ENCODE results near the gene ZDHHC7.

DNA sequence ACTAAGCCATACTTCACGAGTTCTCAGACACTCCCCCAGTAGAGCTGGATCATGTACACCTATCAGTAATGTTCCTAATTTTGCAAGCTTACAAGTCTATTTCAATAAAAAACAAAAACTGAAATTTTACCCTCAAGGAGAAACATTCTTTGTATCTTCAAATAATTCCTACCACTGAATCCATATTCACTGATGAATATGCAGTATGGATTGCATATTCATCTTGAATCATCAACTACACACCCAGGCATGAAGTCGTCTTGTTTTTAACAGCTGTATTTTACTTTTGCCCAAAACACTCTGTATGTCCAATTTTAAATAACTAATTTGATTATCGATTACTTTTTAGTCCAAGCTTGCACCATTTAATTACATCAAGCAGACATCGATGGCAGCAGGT lies 31.8 kb downstream of the ZDHHC7 start:
- TF ChIP-seq, protein P1, sequence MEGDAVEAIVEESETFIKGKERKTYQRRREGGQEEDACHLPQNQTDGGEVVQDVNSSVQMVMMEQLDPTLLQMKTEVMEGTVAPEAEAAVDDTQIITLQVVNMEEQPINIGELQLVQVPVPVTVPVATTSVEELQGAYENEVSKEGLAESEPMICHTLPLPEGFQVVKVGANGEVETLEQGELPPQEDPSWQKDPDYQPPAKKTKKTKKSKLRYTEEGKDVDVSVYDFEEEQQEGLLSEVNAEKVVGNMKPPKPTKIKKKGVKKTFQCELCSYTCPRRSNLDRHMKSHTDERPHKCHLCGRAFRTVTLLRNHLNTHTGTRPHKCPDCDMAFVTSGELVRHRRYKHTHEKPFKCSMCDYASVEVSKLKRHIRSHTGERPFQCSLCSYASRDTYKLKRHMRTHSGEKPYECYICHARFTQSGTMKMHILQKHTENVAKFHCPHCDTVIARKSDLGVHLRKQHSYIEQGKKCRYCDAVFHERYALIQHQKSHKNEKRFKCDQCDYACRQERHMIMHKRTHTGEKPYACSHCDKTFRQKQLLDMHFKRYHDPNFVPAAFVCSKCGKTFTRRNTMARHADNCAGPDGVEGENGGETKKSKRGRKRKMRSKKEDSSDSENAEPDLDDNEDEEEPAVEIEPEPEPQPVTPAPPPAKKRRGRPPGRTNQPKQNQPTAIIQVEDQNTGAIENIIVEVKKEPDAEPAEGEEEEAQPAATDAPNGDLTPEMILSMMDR (IDR thresholded peaks at IDR 0.05), result no peak
- TF ChIP-seq POLR2AphosphoS5 (IDR thresholded peaks at IDR 0.05) (no peak), POLR2A (IDR thresholded peaks at IDR 0.05) (no peak), EP300 (IDR thresholded peaks at IDR 0.05) (no peak)

All from upper lobe of left lung (tissue), 4 donors.